ENCODE results near the gene SIX6. TPM values are rescaled to one million over a fixed set of nuclear protein-coding genes. Genes with fewer than 3 reads are reported as not detected.

SIX6 gene
- total RNA-seq, 1 donor from 2014 or later: not detected

DNA sequence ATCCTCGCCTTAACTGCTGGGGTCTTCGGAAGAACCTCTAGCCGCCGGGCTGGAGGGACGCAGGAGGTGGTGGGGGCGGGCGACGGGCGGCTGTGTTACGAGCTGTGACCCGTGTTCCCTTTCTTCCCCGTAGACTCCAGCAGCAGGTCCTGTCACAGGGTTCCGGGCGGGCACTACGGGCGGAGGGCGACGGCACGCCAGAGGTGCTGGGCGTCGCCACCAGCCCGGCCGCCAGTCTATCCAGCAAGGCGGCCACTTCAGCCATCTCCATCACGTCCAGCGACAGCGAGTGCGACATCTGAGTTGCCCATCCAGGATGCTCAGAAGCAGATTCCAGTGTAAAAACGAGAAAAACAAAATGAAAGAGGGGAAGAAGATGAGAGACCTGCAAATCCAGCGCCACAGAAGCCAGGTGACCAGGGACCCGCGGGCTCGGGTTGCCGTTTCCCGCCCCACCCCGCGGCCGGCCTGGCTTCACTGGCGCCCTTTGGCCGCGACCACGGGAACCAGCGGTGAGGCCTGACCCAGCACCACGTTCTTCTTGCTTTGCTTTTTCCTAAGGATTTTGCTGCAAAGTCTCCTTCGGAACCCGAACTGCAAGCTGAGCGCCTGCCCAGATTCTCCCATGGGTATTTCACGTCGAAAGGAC lies 2.1 kb downstream of the SIX6 start:
- H3K27ac Mint-ChIP-seq: no peak overlapping the region
- peaks cover 3% of the 10 kb centered on the region for H3K36me3 Mint-ChIP-seq
- H3K4me1 Mint-ChIP-seq (ENCODE audit: unreplicated experiment): peaks cover 7% of the 10 kb centered on the region
- no peak for DNase-seq (ENCODE audit: extremely low spot score, unreplicated experiment)
- no peaks in the 10 kb centered on the region for H3K9me3 Mint-ChIP-seq
- H3K27me3 Mint-ChIP-seq: peaks cover 94% of the 10 kb centered on the region
- TF ChIP-seq, protein P1, sequence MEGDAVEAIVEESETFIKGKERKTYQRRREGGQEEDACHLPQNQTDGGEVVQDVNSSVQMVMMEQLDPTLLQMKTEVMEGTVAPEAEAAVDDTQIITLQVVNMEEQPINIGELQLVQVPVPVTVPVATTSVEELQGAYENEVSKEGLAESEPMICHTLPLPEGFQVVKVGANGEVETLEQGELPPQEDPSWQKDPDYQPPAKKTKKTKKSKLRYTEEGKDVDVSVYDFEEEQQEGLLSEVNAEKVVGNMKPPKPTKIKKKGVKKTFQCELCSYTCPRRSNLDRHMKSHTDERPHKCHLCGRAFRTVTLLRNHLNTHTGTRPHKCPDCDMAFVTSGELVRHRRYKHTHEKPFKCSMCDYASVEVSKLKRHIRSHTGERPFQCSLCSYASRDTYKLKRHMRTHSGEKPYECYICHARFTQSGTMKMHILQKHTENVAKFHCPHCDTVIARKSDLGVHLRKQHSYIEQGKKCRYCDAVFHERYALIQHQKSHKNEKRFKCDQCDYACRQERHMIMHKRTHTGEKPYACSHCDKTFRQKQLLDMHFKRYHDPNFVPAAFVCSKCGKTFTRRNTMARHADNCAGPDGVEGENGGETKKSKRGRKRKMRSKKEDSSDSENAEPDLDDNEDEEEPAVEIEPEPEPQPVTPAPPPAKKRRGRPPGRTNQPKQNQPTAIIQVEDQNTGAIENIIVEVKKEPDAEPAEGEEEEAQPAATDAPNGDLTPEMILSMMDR (conservative IDR thresholded peaks at IDR 0.05): no peak
- H3K4me3 Mint-ChIP-seq: no peak overlapping the region

DNA sequence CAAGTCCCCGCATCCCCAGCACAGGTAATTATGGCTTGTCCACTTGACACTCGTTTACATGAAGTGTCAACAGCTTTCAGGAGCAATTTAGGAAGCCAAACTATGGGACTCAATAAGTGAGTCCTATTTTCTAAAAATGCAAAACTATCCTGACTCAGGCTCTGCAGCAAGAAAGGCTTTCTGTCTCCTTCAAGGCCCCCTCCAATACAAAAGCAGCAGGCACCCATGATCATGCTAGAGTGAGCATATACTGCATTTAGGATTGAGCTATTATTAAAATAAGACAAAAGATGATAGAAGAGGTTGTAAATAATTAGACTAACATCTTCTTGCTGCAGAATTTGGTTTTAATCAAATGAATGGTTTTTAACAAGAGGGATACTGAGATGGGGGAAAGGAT lies 3.2 kb downstream of the SIX6 start:
- Mint-ChIP-seq H3K36me3 (peaks cover 3% of the 10 kb centered on the region), H3K9me3 (no peaks in the 10 kb centered on the region), H3K27ac (no peak overlapping the region), H3K27me3 (peaks cover 94% of the 10 kb centered on the region), H3K4me1 (ENCODE audit: unreplicated experiment) (peaks cover 11% of the 10 kb centered on the region), H3K4me3 (no peak overlapping the region)
- no peak for DNase-seq (ENCODE audit: extremely low spot score, unreplicated experiment)
- TF ChIP-seq, protein P1 (conservative IDR thresholded peaks at IDR 0.05): no peak

DNA sequence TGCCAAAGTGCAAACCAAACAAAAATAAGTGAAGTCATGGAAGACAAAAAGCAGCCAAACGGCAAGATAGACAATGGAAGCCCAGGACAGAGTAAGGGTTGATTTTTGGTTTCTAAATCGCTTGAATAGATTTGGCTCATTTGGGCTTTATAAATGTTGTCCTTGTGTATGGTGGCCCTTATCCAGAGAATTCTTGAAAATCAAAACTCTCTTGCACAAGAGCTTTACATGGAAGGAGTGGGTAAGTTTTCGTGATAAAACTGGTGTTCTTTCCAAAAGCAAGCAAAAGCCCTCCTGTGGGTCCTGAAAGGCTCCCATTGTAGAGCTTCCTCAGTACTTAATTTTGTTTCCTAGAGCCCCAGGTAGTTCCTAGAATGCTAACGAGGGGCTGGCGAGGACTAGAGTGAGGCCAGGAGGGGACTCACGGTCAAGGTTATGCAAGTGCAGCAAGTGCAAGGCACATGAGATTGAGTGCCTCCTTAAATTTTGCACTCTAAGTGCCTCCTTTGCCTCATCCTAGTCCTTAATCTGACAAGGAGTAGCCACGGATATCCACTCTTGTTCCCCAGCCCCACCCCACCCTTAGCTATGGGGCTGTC lies 4.1 kb downstream of the SIX6 start:
- TF ChIP-seq, protein P1 (conservative IDR thresholded peaks at IDR 0.05): no peak
- DNase-seq (ENCODE audit: extremely low spot score, unreplicated experiment): no peak
- Mint-ChIP-seq H3K4me3 (peak overlapping the region; percentile 61), H3K9me3 (no peaks in the 10 kb centered on the region), H3K27me3 (peaks cover 94% of the 10 kb centered on the region), H3K4me1 (ENCODE audit: unreplicated experiment) (peaks cover 8% of the 10 kb centered on the region), H3K27ac (no peak overlapping the region), H3K36me3 (peaks cover 3% of the 10 kb centered on the region)

DNA sequence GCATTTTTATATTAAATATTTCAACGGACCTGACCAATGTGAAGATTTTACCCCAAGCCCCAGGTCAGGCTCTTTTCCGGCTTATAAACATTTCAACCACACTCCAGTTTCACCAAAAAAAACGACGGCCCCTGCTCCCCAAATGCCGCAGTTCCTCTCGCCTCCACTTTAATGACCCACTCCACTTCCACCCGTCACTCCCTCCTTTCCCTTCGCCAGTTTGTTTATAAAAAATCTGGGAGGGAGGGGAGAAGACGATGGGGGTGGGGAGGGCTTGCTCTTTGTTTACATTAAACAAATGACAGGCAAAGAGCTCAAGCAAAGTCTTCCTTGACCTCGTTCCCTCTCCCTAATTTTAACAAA lies 5.4 kb downstream of the SIX6 start:
- H3K4me1 Mint-ChIP-seq (ENCODE audit: unreplicated experiment): peaks cover 8% of the 10 kb centered on the region
- DNase-seq (ENCODE audit: extremely low spot score, unreplicated experiment): no peak
- H3K36me3 Mint-ChIP-seq: peaks cover 3% of the 10 kb centered on the region
- H3K9me3 Mint-ChIP-seq: no peaks in the 10 kb centered on the region
- peak overlapping the region; percentile 84 for H3K4me3 Mint-ChIP-seq
- peaks cover 95% of the 10 kb centered on the region for H3K27me3 Mint-ChIP-seq
- TF ChIP-seq, protein P1 (conservative IDR thresholded peaks at IDR 0.05): no peak
- no peak overlapping the region for H3K27ac Mint-ChIP-seq

DNA sequence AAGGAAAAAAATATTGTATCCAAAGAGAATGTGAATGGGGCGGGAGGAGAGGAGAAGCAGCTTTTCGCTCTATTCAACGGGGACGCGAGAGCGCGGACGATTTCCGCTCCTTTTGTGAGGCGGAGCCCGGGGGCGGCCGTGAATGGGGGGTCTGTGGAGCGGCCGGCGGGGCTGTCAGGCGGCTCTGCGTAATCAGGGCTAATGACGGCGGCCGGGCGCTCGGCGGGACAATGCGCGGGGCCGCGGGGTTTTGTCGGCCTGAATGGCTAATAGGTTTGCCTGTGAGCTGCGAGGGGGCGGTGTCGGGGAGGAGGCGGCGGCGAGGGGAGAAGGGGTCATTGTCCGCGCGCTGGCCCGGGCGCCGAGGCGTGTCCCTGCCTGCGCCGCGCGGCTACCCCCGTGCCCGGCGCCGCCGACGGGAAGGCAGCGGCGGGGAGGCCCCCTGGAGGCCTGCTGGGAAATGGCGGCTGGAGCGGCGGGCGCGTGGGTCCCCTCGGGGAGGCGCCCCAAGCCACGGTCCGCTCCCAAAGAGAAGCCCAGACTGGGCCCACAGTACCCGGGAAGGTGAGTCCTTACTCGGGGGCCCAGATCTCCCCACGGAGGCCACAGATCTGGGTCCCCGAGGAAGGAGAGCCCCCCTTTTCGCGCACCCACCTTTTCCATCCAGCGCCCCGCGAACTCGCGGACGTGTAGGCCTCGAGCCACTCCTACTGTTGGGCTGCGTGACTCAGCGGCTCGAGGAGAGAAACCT lies 6.0 kb downstream of the SIX6 start:
- Mint-ChIP-seq H3K27ac (no peak overlapping the region), H3K36me3 (peaks cover 3% of the 10 kb centered on the region), H3K4me3 (peak overlapping the region; percentile 84), H3K4me1 (ENCODE audit: unreplicated experiment) (peaks cover 8% of the 10 kb centered on the region), H3K9me3 (no peaks in the 10 kb centered on the region), H3K27me3 (peaks cover 95% of the 10 kb centered on the region)
- TF ChIP-seq, protein P1 (conservative IDR thresholded peaks at IDR 0.05): peak; percentile 77
- DNase-seq (ENCODE audit: extremely low spot score, unreplicated experiment): no peak

All from type B pancreatic cell (in vitro differentiated cells).